T-helper 2 cell treated with Interferon-gamma antibody and Interleukin-4, amounts not matched to agents 5 μg/mL and 100 μg/mL, for 36 hours (primary cell): Measurements from ENCODE around the gene PRKAR1B.
A peak's percentile ranks its signal among the peaks of the same experiment; 100 is the strongest.

Experiments used
- DNase-seq: peaks from one replicate; pipeline ENCODE4 v3.0.0; 2021; ENCODE audit warnings: low spot score
- H3K27ac Mint-ChIP-seq: one replicate; pipeline ENCODE4 v1.8.0; 2021; ENCODE audit warnings: mild to moderate bottlenecking, mixed read lengths
- H3K27me3 Mint-ChIP-seq: one replicate; pipeline ENCODE4 v1.8.0; 2021; ENCODE audit warnings: low read depth, mixed read lengths
- H3K36me3 Mint-ChIP-seq: one replicate; pipeline ENCODE4 v1.8.0; 2021; ENCODE audit warnings: low read depth, mixed read lengths
- H3K4me1 Mint-ChIP-seq: one replicate; pipeline ENCODE4 v1.8.0; 2021; ENCODE audit warnings: low read depth, mixed read lengths
- H3K4me3 Mint-ChIP-seq: one replicate; pipeline ENCODE4 v1.8.0; 2022; ENCODE audit warnings: mild to moderate bottlenecking, moderate library complexity, mixed read lengths
- H3K9me3 Mint-ChIP-seq: one replicate; pipeline ENCODE4 v1.8.0; 2021; ENCODE audit warnings: mixed read lengths

PRKAR1B gene

GRCh38 chr7:521221-522070 is 205.6 kb downstream of the PRKAR1B start:
- peaks cover 2% of the 10 kb centered on the region for H3K4me1 Mint-ChIP-seq
- peak overlapping the region; percentile 18 for H3K4me3 Mint-ChIP-seq
- peaks cover 42% of the 10 kb centered on the region for H3K27me3 Mint-ChIP-seq
- no peaks in the 10 kb centered on the region for H3K36me3 Mint-ChIP-seq
- no peak for DNase-seq
- H3K9me3 Mint-ChIP-seq, result no peaks in the 10 kb centered on the region
- H3K27ac Mint-ChIP-seq, result no peak overlapping the region

- peaks cover 50% of the 10 kb centered on the region for H3K27me3 Mint-ChIP-seq
- H3K4me1 Mint-ChIP-seq, result peaks cover 2% of the 10 kb centered on the region
- H3K27ac Mint-ChIP-seq, result no peak overlapping the region
- no peaks in the 10 kb centered on the region for H3K36me3 Mint-ChIP-seq
- H3K4me3 Mint-ChIP-seq, result no peak overlapping the region
- H3K9me3 Mint-ChIP-seq, result no peaks in the 10 kb centered on the region
- DNase-seq, result no peak
Measured at GRCh38 chr7:520503-521161, 206.4 kb downstream of the PRKAR1B start.

- Mint-ChIP-seq H3K27me3 (peaks cover 53% of the 10 kb centered on the region), H3K9me3 (no peaks in the 10 kb centered on the region), H3K36me3 (no peaks in the 10 kb centered on the region), H3K4me1 (peaks cover 2% of the 10 kb centered on the region), H3K27ac (no peak within 1 kb of the TSS), H3K4me3 (peak within 1 kb of the TSS; percentile 76)
- peak; percentile 27 for DNase-seq
Measured at GRCh38 chr7:519484-520390, 207.3 kb downstream of the PRKAR1B start, which contains the start of gene PDGFA. Gene PDGFA, minus strand, starts transcription at chr7:519846. Its CDS starts 845 bp downstream, at chr7:519001.

- Mint-ChIP-seq H3K9me3 (no peaks in the 10 kb centered on the region), H3K36me3 (no peaks in the 10 kb centered on the region), H3K27me3 (peaks cover 48% of the 10 kb centered on the region), H3K4me1 (peaks cover 2% of the 10 kb centered on the region), H3K4me3 (peak overlapping the region; percentile 76), H3K27ac (no peak overlapping the region)
- peak; percentile 56 for DNase-seq
Measured at GRCh38 chr7:518630-519483, 208.2 kb downstream of the PRKAR1B start.

- H3K36me3 Mint-ChIP-seq, result no peaks in the 10 kb centered on the region
- peaks cover 2% of the 10 kb centered on the region for H3K4me1 Mint-ChIP-seq
- DNase-seq, result no peak
- H3K27me3 Mint-ChIP-seq, result peaks cover 40% of the 10 kb centered on the region
- H3K9me3 Mint-ChIP-seq, result no peaks in the 10 kb centered on the region
- peak overlapping the region; percentile 76 for H3K4me3 Mint-ChIP-seq
- H3K27ac Mint-ChIP-seq, result no peak overlapping the region
Measured at GRCh38 chr7:517774-518629, 209.1 kb downstream of the PRKAR1B start.

- H3K4me3 Mint-ChIP-seq, result no peak overlapping the region
- peak; percentile 36 for DNase-seq
- H3K27ac Mint-ChIP-seq, result no peak overlapping the region
- H3K9me3 Mint-ChIP-seq, result no peaks in the 10 kb centered on the region
- H3K27me3 Mint-ChIP-seq, result peaks cover 38% of the 10 kb centered on the region
- no peaks in the 10 kb centered on the region for H3K36me3 Mint-ChIP-seq
- H3K4me1 Mint-ChIP-seq, result peaks cover 2% of the 10 kb centered on the region
Measured at GRCh38 chr7:516606-517456, 210.2 kb downstream of the PRKAR1B start.

GRCh38 chr7:516216-516605 is 210.9 kb downstream of the PRKAR1B start:
- peaks cover 34% of the 10 kb centered on the region for H3K27me3 Mint-ChIP-seq
- H3K27ac Mint-ChIP-seq, result no peak overlapping the region
- no peak overlapping the region for H3K4me3 Mint-ChIP-seq

GRCh38 chr7:515628-516027 is 211.5 kb downstream of the PRKAR1B start:
- Mint-ChIP-seq H3K9me3 (no peaks in the 10 kb centered on the region), H3K36me3 (no peaks in the 10 kb centered on the region), H3K4me3 (no peak overlapping the region), H3K27ac (no peak overlapping the region), H3K27me3 (peaks cover 28% of the 10 kb centered on the region), H3K4me1 (peaks cover 2% of the 10 kb centered on the region)
- no peak for DNase-seq

More at GRCh38 chr7:516216-516605, 210.9 kb downstream of the PRKAR1B start:
- peaks cover 2% of the 10 kb centered on the region for H3K4me1 Mint-ChIP-seq
- DNase-seq, result no peak
- no peaks in the 10 kb centered on the region for H3K9me3 Mint-ChIP-seq
- H3K36me3 Mint-ChIP-seq, result no peaks in the 10 kb centered on the region

- Mint-ChIP-seq H3K36me3 (no peaks in the 10 kb centered on the region), H3K4me3 (no peak overlapping the region), H3K9me3 (no peaks in the 10 kb centered on the region), H3K27me3 (peaks cover 28% of the 10 kb centered on the region), H3K4me1 (peaks cover 2% of the 10 kb centered on the region), H3K27ac (no peak overlapping the region)
- DNase-seq, result no peak
Measured at GRCh38 chr7:514651-515598, 212.2 kb downstream of the PRKAR1B start.

GRCh38 chr7:514242-514641 is 212.8 kb downstream of the PRKAR1B start:
- no peaks in the 10 kb centered on the region for H3K9me3 Mint-ChIP-seq
- H3K36me3 Mint-ChIP-seq, result no peaks in the 10 kb centered on the region
- H3K27me3 Mint-ChIP-seq, result peaks cover 28% of the 10 kb centered on the region
- H3K4me1 Mint-ChIP-seq, result peaks cover 2% of the 10 kb centered on the region
- no peak overlapping the region for H3K4me3 Mint-ChIP-seq
- H3K27ac Mint-ChIP-seq, result no peak overlapping the region
- no peak for DNase-seq
